ENCODE measurements around the gene VPS41.

GRCh38 chr7:38881947-38882684 lies 26.9 kb downstream of the VPS41 start:
- TF ChIP-seq POLR2AphosphoS5 (IDR thresholded peaks at IDR 0.05; ENCODE audit: low read depth, low read length): no peak
- no peak for TF ChIP-seq POLR2A (IDR thresholded peaks at IDR 0.05; ENCODE audit: low read depth, low read length)

Data from GM12892 (cell line).